HG03135 (cell line): ENCODE measurements around the gene IRF2BP1.
"Not testable (repeated sequence)": the region's sequence is repeated elsewhere in the genome, so short reads cannot be mapped to it uniquely, and the experiment has no call there.

ENCODE experiments used
- ATAC-seq: cut with Tn5 transposase; IDR thresholded peaks from one replicate; pipeline ENCODE4 v1.9.1; 2021; ENCODE audit warnings: mild to moderate bottlenecking, moderate library complexity; ENCODE audit not compliant: unreplicated experiment

Gene IRF2BP1

DNA sequence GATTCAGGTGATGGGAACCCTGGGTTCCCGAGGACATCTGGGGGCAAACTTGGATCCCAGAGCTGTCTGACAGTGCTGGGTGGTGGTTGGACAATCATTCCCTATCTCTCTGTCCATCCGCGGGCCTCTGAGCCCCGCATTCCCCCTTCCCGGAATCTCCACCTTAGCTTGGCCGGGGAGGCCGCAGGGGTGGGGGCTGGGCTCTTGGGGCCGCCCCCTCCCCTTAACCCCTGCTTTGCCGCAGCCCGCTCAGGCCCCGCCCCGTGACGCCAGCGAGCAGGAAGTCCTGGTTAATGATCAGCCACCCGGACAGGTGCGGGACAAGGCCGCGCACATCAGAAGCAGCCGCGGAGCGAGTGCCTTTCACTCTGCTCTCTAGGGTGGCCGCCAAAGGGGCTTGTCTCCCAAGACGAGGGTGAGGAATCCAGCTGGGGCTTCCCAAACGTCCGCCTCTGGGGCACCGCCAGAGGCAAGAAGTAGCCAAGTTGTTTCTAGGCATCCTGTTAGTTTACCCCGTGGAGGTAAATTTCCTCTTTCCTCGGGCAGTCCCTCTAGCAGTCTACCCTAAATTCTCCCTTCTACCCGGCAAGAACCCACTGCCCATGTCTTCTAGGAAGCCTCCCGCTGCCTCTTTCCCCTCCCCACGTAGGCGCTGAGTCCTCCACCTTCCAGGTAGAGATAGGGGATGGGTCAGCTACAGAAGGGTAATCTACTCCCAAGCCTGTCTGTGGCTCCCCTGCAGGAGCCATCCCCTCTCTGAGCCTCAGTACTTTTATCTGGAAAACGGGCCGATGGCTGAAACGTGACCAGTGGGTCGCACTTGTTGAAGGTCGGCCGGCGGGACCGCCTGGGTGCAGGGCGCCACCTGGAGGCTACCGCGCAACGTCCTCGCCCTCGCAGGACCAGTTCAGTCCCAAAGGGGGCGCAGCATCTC lies 3.0 kb downstream of the IRF2BP1 start:
- no peak for ATAC-seq

DNA sequence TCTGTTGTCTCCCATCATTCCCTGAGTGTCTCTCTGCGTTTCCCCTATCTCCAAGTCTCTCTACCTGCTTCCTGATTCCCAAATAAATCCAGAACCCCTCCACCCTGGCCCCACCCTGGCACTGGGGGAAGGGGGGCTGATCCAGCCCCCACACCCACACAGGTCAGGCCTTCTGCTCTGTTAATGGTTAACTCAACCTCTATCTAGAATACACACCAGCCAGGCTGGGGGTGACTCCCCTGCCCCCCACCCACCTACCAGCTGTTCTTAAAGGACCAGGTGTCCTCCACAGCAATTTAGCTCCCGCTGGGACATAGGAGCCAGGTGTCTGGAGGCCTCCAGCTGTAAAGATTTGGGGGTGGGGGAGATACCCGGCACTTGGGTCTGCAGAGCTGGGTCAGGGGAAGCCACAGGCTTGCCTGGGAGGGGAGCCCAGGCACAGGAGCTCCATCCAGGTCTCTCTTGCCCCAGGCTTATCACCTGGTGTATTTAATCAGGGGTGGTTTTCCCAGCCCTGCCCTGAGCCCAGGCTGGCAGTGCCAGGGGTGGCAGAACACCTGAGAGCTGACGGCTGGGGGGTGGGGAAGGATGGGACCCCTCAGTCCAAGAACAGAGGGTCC lies 3.9 kb downstream of the IRF2BP1 start:
- no peak for ATAC-seq

DNA sequence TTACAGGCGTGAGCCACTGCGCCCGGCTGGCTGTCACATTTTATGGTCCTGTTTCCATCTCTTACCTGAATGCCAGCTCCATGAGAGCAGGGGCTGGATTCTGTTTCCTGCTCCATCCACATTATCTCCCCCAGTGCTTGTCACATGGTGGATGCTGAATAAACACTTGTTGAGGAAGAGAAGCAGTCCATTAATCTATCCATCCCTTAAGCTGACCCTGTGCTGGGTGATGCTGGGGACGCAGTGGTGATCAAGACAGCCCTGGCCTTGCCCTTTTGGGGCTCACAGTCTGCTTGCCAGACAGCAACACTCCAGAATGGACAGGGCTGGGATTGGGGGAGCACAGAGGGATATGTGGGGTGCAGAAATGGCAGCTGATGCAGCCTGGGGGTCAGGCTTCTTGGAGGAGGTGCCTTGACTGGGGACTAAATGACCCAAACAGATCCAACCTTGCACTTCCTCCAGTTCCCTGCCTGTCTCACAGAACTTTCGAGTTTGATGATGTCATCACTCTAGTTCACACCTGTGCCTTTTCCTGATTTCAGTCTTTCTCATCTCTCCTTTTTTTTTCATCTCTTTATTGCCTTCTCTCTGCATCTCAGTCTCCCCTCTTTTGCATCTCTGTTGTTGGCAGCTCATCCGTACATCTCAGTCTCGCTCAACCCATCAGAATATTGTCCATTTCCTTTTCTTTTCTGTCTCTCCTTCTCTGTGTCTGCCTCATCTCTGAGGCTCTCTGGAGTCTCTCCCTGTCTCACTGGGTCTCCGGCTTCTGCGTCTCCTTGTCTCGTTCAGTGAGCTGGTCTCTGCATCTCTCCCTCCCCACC lies 4.6 kb downstream of the IRF2BP1 start:
- ATAC-seq, result no peak

DNA sequence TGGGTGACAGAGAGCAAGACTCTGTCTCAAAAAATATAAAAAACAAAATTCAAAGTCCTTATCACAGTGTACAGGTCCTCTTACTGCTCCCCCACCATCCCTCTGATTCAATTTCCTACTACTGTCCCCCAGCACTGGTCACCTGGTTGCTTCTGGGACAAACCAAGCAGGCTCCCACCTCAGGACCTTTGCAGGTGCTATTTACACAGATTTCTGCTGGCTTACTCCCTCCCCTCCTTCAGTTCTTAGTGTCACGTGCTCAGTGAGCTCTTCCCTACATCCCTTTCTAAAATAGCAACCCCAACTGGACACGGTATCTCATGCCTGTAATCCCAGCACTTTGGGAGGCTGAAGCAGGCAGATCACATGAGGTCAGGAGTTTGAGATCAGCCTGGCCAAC lies 6.0 kb downstream of the IRF2BP1 start:
- ATAC-seq, result no peak

DNA sequence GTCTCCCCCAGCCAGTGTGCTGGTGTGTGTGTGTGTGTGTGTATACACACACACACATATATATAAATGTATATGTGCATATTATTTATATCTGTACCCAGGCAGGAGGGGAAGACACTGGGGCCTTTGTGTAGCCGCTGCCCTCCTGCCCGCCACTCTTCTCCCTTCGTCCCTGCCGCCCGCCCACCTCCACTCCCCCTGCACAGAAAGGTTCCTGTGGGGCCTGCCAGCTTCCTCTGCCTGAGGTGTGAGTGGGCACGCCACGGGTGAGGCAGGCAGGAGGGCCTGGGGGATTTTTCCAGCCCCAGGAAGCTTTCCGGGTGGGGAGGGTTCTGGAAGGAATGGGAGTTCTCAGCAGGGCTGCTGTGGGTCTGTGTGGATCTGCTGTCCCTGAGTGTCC lies 6.9 kb downstream of the IRF2BP1 start:
- no peak for ATAC-seq

DNA sequence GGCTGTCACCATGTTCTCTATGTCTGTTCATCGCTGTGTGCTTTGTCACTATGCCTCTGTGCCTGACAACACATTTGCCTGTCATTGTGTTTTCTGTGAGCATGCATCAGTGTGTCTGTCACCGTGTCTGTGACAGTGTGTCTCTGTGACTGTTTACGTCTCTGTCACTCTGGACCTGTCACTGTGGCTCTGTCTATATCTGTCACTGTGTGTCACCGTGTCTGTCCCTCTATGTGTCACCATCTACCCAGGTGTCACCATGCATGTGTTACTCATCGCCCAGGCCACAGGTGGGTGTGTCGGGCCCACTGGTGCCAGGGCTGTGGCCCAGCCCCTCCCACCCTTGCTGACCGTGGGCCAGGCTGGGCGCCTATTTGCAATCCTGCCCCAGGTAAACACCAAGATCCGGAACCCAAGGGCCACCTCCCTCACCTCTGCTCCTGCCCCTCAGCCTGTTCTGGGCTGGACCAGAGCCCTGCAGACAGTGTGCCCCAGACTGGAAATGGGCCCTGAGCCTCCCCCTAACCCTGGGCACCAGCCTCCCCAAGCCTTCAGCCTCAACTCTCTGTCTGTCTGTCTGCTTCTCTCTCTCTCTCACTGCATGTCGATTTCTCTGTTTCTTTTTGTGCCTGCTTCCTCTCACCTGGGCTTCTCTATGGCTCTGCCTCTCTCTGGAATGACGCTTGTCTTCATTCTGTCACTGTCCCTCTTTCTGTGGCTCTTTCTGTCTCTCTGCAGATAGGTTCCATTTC lies 7.7 kb downstream of the IRF2BP1 start:
- ATAC-seq, result no peak

DNA sequence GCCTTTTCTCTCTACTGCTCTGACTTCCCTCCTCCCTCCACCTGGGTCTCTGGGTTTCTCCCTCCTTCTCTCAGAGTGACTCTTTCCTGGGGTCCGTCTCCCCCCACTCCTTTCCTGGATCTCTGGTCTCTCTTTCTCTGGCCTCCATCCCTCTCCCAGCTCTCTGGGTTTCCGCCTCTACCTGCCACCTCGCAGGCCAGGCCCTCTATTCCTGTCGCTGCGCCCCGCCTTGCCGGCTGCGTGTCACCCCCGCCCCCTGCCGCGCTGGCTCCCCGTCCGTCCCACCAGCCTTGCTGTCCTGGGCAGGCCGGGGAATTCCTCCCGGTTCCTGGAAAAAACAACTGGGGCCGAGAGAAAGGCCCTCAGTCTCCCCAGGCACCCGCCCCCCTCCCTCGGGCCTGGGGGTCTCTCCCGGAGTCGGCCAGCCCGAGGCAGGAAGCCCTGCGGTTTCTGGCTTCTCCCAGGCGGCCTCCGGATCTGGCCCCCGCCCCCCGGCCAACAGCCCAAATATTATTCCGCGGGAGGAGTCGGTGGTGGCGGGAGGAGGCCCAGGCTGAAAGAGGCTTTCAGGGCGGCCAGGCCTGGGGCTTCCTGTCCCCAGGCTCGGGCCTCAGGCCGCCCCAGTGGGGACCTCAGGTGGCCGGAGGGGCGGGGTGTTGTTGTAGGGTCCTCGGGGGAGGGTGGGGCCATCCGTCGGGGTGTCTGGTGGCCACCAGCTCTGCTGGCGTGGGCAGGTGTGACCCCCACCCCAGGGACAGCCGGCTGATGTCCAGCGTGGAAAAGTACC lies 9.3 kb downstream of the IRF2BP1 start:
- ATAC-seq, result no peak

DNA sequence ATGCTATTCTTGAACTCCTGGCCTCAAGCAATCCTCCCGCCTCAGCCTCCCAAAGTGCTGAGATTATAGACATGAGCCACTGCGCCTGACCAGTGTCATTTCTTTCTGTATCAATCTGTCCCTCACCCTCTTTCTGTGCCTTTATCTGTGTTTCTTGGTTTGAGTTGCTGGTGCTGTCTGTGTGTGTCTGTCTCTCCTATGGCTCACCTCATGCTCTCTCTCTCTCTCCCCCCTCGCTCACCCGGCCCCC lies 9.9 kb downstream of the IRF2BP1 start:
- no peak for ATAC-seq

DNA sequence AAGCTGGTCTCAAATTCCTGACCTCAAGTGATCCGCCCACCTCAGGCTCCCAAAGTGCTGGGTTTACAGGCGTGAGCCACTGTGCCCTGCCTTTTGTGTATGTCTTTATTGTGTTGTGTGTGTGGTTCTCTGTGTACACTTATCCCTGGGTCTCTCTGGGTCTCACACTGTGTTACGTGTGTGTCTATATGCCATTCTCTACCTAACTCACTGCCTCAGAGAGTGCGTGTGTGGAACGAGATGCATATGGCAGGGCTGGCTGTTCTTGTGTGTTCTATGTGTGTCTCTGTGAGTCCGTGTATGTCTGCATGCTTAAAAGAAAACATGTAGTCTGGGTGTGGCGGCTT lies 11.3 kb downstream of the IRF2BP1 start:
- no peak for ATAC-seq

DNA sequence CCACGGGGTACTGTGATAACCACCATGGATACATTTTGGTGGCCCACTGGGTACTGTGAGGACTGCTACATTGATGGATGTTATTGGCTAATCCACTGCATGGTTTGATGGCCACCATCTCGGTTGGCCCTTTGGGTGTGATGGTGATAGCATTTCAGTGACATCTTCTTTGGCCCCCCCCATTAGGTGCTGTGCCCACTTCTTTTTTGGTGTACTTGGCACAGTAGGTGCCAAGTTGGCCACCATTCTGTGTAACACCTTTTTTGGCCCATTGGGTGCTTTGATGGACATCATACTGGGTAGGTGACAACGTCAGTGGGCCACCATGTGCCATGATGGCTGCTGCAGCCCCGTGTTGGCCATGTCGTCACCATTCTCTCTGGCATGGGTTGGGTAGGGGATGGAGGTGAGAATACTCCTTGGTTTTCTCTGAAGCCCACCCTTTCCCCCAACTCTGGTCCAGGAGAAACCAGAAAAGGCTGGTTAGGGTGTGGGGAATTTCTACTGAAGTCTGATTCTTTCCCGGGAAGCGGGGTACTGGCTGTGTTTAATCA lies 12.6 kb downstream of the IRF2BP1 start:
- no peak for ATAC-seq

DNA sequence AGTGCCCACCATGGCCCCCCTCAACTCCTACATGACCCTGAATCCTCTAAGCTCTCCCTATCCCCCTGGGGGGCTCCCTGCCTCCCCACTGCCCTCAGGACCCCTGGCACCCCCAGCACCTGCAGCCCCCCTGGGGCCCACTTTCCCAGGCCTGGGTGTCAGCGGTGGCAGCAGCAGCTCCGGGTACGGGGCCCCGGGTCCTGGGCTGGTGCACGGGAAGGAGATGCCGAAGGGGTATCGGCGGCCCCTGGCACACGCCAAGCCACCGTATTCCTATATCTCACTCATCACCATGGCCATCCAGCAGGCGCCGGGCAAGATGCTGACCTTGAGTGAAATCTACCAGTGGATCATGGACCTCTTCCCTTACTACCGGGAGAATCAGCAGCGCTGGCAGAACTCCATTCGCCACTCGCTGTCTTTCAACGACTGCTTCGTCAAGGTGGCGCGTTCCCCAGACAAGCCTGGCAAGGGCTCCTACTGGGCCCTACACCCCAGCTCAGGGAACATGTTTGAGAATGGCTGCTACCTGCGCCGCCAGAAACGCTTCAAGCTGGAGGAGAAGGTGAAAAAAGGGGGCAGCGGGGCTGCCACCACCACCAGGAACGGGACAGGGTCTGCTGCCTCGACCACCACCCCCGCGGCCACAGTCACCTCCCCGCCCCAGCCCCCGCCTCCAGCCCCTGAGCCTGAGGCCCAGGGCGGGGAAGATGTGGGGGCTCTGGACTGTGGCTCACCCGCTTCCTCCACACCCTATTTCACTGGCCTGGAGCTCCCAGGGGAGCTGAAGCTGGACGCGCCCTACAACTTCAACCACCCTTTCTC lies 13.6 kb downstream of the IRF2BP1 start:
- no peak for ATAC-seq

DNA sequence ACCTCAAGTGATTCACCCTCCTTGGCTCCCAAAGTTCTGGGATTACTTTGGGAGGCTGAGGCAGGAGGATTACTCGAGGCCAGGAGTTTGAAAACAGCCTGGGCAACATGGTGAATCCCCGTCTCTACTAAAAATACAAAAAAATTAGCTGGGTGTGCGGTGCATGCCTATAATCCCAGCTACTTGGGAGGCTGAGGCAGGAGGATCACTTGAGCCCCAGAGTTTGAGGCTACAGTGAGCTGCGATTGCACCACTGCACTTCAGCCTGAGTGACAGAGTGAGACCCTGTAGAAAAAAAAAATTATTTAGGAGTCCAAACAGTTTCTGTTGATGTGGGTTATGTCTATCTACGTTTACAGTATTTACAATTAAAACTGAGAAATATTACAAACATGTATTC lies 15.1 kb downstream of the IRF2BP1 start:
- no peak for ATAC-seq

DNA sequence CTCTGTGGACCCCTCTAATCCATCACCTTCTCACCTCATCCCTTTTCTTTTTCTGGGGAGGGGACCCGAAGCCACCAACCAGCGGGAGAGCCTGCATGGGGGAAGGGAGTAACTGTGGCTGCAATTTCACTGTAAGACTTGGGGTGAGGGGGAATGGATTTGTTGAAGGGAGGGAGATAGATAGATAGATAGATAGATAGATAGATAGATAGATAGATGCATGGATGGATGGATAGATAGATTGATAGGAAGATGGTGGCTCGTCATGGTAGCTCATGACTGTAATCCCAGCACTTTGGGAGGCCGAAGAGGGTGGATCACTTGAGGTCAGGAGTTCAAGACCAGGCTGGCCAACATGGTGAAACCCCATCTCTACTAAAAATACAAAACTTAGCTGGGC lies 18.7 kb downstream of the IRF2BP1 start:
- ATAC-seq, result not testable (repeated sequence)

DNA sequence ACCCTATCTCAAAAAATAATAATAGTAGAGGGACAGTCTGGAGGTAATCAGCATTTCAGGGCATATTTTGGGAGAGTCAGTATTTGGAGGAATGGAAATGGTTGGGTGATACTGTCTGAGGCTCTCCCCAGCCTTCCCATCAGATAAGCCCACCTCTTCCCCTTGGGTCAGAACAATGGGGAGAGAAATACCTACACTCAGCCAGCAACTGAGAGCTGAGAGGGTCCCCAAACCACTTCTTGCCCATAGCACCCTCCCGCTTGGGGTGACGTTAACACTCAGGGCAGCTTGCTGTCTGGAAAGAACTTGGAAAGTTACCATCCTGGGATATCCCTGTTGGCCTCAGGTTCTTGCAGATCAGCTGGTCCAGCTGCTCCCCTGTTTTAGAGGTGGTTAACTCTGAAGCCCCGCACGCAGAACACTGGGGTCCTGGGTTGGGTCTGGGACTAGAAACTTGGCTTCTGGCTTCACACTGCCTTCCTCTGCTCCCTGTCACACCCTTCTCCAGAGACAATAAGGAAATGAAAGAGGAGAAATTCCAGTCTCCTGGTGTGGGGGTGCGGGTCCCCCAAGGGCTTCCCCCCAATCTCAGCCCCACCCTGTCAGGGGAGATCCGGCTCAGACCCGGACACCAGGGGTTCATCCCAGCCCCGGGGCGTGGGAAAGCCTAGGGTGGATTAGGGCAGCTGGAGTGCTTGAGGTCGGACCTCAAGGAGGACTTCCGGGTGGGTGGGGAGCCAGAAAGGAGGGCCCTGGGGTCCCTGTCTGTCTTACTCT lies 19.4 kb downstream of the IRF2BP1 start:
- no peak for ATAC-seq

DNA sequence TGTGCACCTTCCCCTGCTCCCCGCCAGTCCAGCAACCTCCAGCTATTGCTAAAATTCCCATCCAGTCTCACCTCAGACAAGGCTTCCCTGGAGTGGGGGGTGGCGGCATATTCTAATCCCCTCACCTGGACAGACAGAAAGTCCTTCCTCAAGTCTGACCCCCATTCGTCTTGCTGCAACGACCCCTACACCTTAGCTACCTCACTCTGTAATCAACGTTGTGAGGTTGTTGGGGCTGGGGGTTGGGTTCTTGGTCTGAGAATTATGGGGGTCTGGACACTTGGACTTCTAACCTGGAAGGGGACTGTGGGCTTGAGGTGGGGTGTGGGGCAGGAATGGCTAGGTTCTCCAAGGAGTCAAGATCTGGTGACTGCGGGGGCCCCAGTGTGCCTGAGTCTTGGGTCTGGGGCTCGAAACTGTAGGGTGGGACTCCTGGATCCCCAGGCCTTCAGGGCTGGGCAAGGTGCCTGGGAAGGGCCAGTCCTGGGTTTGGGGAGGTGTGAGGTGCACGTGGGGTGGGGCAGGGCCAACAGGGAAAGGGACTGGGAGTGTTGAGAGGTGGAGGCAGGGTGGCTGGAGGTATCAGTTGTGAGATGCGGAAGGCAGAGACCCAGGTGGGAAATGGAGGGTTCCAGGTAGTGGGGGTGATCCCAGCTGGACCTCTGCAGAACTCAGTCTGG lies 20.5 kb downstream of the IRF2BP1 start:
- ATAC-seq, result no peak

DNA sequence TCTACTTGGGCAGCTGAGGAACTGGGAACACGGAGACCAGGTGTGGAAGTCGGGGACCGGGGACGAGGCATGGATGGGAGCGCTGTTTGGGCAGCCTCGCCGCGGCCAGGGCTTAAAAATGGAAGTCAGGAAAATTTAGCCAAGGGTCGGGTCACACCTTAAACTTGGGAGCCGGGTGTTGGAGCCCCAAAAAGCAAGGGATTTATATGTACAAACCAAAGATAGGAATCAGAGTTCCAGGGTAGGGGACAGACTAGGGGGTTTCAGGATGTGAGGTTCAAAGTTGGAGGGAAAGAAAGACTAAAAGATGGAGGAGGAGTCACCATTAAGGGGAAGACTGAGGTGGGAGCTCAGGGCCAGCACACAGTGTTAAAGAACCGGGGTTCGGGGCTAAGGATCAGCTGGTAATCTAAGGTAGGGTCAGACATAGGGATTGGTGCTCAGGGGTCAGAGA lies 21.3 kb downstream of the IRF2BP1 start:
- ATAC-seq, result no peak

DNA sequence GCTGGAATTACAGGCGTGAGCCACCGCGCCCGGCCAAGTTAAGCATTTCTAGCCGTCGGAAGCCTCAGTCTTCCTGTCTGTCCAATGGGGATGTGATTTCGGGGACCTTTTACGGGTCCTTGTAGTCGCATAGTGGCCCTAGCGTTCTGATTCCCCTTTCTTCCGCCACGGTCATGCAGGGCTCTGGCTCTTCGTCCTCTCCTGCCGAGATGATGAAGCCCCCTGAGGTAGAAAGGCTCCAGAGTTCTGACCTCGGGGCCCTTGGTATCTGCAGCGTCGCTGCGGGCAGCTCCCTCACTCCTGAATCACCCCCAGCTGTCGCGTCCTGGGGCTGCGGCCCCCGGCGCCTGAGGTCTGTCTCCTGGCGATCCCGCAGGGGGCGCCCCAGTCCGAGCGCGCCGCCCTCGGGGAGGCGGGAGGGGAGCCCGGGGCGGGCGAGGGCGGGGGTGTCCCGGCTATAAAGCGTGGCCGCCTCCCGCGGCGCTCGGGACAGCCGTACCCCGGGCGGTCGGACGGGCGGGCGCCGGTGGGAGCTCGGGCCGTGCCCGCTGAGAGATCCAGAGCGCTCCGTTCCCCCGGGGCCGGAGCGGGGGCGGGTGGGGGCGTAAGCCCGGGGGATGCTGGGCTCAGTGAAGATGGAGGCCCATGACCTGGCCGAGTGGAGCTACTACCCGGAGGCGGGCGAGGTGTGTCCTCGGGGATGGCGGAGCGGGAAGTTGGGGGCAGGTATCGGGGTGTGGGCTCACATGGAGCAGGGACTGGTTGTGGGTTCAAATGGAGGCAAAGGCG lies 21.9 kb downstream of the IRF2BP1 start, which contains the start of gene FOXA3:
FOXA3 (plus strand) TSS at position 487 of the 789 bp plus-strand sequence; CDS start at position 618, 131 bp downstream.
- no peak for ATAC-seq
